SK-N-SH (cell line): ENCODE data around the gene NAA30. TPM values are rescaled to one million over a fixed set of nuclear protein-coding genes. Genes with fewer than 3 reads are reported as not detected.

ENCODE experiments used
- CTCF ChIA-PET: fragments of 300-600, 350-600 bp; formaldehyde crosslinking; extraction: SDS; loops from one replicate; lab custom pipeline; 2021; lab: Yijun Ruan, JAX
- POLR2A ChIA-PET: fragments of 350-600 bp; sonication (Branson Sonifier 250); formaldehyde crosslinking; extraction: SDS; loops from one replicate; lab custom pipeline; 2020; ENCODE audit warnings: antibody characterized with exemption, inconsistent platforms; lab: Yijun Ruan, JAX
- DNase-seq: peaks from one replicate; pipeline ENCODE4 v3.0.0; 2012
- H2AFZ ChIP-seq: fragments of 200-600 bp; sonication (generic); 2 replicates; pipeline ENCODE4 v1.8.1; 2016; ENCODE audit warnings: antibody characterized with exemption, mild to moderate bottlenecking, low read depth
- H3F3A ChIP-seq: fragments of 200-600 bp; sonication (generic); replicated peaks from 2 replicates; pipeline ENCODE3; 2016; ENCODE audit warnings: antibody characterized with exemption, mild to moderate bottlenecking; ENCODE audit not compliant: insufficient read depth
- H3K27ac ChIP-seq, 2 experiments: fragments of 200-500 bp in 1 of 2; fragments of 200-600 bp in 1 of 2; sonication (Bioruptor generic) in 1 of 2; sonication (generic), shearing (Covaris generic) in 1 of 2; 2 replicates each; pipeline versions ENCODE4 v1.5.1 to v1.6.1; 2014 to 2016; ENCODE audit warnings: low read depth in 2 of 2, inconsistent platforms in 1 of 2, low read length in 1 of 2, mild to moderate bottlenecking in 1 of 2, mixed read lengths in 1 of 2
- H3K27me3 ChIP-seq: fragments of 200-600 bp; sonication (generic), shearing (Covaris generic); 2 replicates; pipeline ENCODE4 v1.6.1; 2016; ENCODE audit warnings: mixed run types; ENCODE audit not compliant: insufficient read depth
- H3K36me3 ChIP-seq, 2 experiments: fragments of 200-500 bp in 1 of 2; fragments of 200-600 bp in 1 of 2; sonication (Bioruptor generic) in 1 of 2; sonication (generic) in 1 of 2; replicated peaks in 1 of 2; 2 replicates each; pipeline versions ENCODE3 to v1.5.1; 2014 to 2016; ENCODE audit warnings: low read length in 1 of 2, mild to moderate bottlenecking in 1 of 2; ENCODE audit not compliant: insufficient read depth in 2 of 2, control insufficient read depth in 1 of 2
- H3K4me1 ChIP-seq, 2 experiments: fragments of 200-500 bp in 1 of 2; fragments of 200-600 bp in 1 of 2; sonication (Bioruptor generic) in 1 of 2; sonication (generic), shearing (Covaris generic) in 1 of 2; 2 replicates each; pipeline versions ENCODE4 v1.5.1 to v1.6.1; 2014 to 2016; ENCODE audit warnings: low read depth in 1 of 2, low read length in 1 of 2, mixed run types in 1 of 2; ENCODE audit not compliant: insufficient read depth in 2 of 2, control insufficient read depth in 1 of 2
- H3K4me2 ChIP-seq: fragments of 200-600 bp; sonication (generic), shearing (Covaris generic); 2 replicates; pipeline ENCODE4 v1.6.1; 2017; ENCODE audit warnings: mixed run types
- H3K4me3 ChIP-seq, 2 experiments: fragments of 200-500 bp in 1 of 2; fragments of 200-600 bp in 1 of 2; sonication (Bioruptor generic) in 1 of 2; sonication (generic), shearing (Covaris generic) in 1 of 2; 2 replicates each; pipeline versions ENCODE4 v1.5.1 to v1.8.1; 2014 to 2016; ENCODE audit warnings: low read depth in 2 of 2, inconsistent platforms in 1 of 2, low read length in 1 of 2, mild to moderate bottlenecking in 1 of 2, mixed read lengths in 1 of 2, moderate library complexity in 1 of 2
- H3K79me2 ChIP-seq: fragments of 200-600 bp; sonication (generic); 2 replicates; pipeline ENCODE4 v1.8.1; 2017; ENCODE audit warnings: mild to moderate bottlenecking; ENCODE audit not compliant: insufficient read depth
- H3K9ac ChIP-seq: fragments of 200-600 bp; sonication (generic); 2 replicates; pipeline ENCODE4 v1.6.1; 2017; ENCODE audit warnings: mixed run types
- H3K9me2 ChIP-seq: fragments of 200-600 bp; sonication (generic); 2 replicates; pipeline ENCODE4 v1.6.1; 2017; ENCODE audit warnings: mixed run types
- H3K9me3 ChIP-seq: fragments of 200-600 bp; sonication (generic); 2 replicates; pipeline ENCODE4 v1.6.1; 2017; ENCODE audit warnings: mixed run types, mild to moderate bottlenecking, moderate library complexity
- H4K20me1 ChIP-seq: fragments of 200-600 bp; sonication (generic); 2 replicates; pipeline ENCODE4 v1.6.1; 2017; ENCODE audit warnings: mild to moderate bottlenecking, mixed run types; ENCODE audit not compliant: insufficient read depth
- CHD2 ChIP-seq: fragments of 150-350 bp; IDR thresholded peaks from 2 replicates; pipeline ENCODE4 v1.6.1; 2018; ENCODE audit warnings: low read length; ENCODE audit not compliant: partially characterized antibody
- ELF1 ChIP-seq: IDR thresholded peaks from 2 replicates; pipeline ENCODE4 v1.4.0; 2012
- EP300 ChIP-seq, 2 experiments: IDR thresholded peaks; 2 replicates each; pipeline versions ENCODE4 v1.4.0 to v1.6.1; 2012; ENCODE audit warnings: borderline replicate concordance in 1 of 2, low read depth in 1 of 2, low read length in 1 of 2
- EZH2phosphoT487 ChIP-seq: fragments of 200-600 bp; sonication (generic); IDR thresholded peaks from 2 replicates; pipeline ENCODE4 v1.6.1; 2017; ENCODE audit warnings: low read depth, mixed run types, mild to moderate bottlenecking, antibody characterized with exemption, moderate library complexity, borderline replicate concordance
- FOXJ3 ChIP-seq: sonication (generic); formaldehyde crosslinking; IDR thresholded peaks from 2 replicates; pipeline ENCODE4 v1.5.1; 2020; ENCODE audit warnings: mild to moderate bottlenecking, missing genetic modification reagents
- FOXM1 ChIP-seq: IDR thresholded peaks from 2 replicates; pipeline ENCODE4 v1.4.0; 2012; ENCODE audit warnings: low read depth, mild to moderate bottlenecking
- GABPA ChIP-seq: IDR thresholded peaks from 2 replicates; pipeline ENCODE4 v1.4.0; 2012; ENCODE audit warnings: low read depth, mild to moderate bottlenecking
- GATA2 ChIP-seq: sonication (generic); formaldehyde crosslinking; IDR thresholded peaks from 2 replicates; pipeline ENCODE4 v1.5.0; 2020; ENCODE audit warnings: mild to moderate bottlenecking, missing genetic modification reagents
- JUND ChIP-seq: IDR thresholded peaks from 2 replicates; pipeline ENCODE4 v1.4.0; 2012
- MEF2A ChIP-seq: IDR thresholded peaks from 2 replicates; pipeline ENCODE4 v1.4.0; 2012; ENCODE audit warnings: low read depth, borderline replicate concordance
- NFIC ChIP-seq: IDR thresholded peaks from 2 replicates; pipeline ENCODE4 v1.4.0; 2012; ENCODE audit warnings: borderline replicate concordance
- RAD21 ChIP-seq: IDR thresholded peaks from 2 replicates; pipeline ENCODE4 v1.6.1; 2012; ENCODE audit warnings: mild to moderate bottlenecking, low read length
- RFX5 ChIP-seq: IDR thresholded peaks from 2 replicates; pipeline ENCODE4 v1.6.1; 2012; ENCODE audit warnings: mild to moderate bottlenecking, improper control_type of control experiment, low read length
- RXRA ChIP-seq: IDR thresholded peaks from 2 replicates; pipeline ENCODE4 v1.4.0; 2012; ENCODE audit warnings: low read depth, mild to moderate bottlenecking, borderline replicate concordance
- SMC3 ChIP-seq: IDR thresholded peaks from 2 replicates; pipeline ENCODE4 v1.6.1; 2012; ENCODE audit warnings: low read depth, low read length, improper control_type of control experiment
- TCF12 ChIP-seq: IDR thresholded peaks from 2 replicates; pipeline ENCODE4 v1.4.0; 2012
- TEAD4 ChIP-seq: IDR thresholded peaks from 2 replicates; pipeline ENCODE4 v1.4.0; 2012; ENCODE audit warnings: mild to moderate bottlenecking, borderline replicate concordance; ENCODE audit not compliant: insufficient read depth
- YY1 ChIP-seq: IDR thresholded peaks from 2 replicates; pipeline ENCODE4 v1.4.0; 2012; ENCODE audit warnings: low read depth, mild to moderate bottlenecking
- WGBS: methylation state at CpG from one replicate; pipeline ENCODE4 v1.1.6; 2017; ENCODE audit warnings: low lambda C conversion rate; 5-methylcytosine and 5-hydroxymethylcytosine counted together
- polyA plus RNA-seq, 3 experiments: library from polyadenylated mRNA; depleted of rRNA; stranded (reverse); fragments of >200 nt; gene quantifications; 2 replicates each; pipeline ENCODE4 v1.2.3, GENCODE V29; 2012
- TF ChIP-seq, protein P1 (sequence below): fragments of 150-350 bp; IDR thresholded peaks from 2 replicates; pipeline ENCODE4 v1.6.1; 2017; ENCODE audit warnings: antibody characterized with exemption, low read length, low read depth, borderline replicate concordance
- TF ChIP-seq, protein P2 (sequence below): IDR thresholded peaks from 2 replicates; pipeline ENCODE4 v1.4.0; 2012; ENCODE audit warnings: low read depth, borderline replicate concordance

The NAA30 gene
- polyA plus RNA-seq, 1 of the 3 experiments (the other 2 are of a cell fraction), result 3.0 TPM

DNA sequence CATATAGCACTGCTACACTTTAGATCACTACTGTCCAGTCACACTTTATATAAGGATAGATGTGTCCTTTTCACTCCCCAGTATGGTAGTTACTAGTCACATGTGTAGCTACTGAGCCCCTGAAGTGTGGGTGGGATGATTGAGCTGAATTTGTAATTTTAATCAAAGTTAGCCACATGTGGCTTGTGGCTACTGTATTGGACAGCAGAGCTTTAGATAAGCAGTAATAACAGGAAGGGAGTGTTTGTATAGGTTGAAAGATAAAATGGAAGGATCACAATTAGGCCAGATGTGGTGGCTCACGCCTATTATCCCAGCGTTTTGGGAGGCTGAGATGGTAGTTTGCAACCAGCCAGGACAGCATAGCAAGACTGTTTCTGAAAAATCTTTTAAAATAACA is 23.5 kb downstream of the NAA30 start:
- no peaks in the 10 kb centered on the region for H3K27me3 ChIP-seq
- DNase-seq, result no peak
- CTCF ChIA-PET, result no interaction called here
- no peaks in the 10 kb centered on the region for H3K9me3 ChIP-seq
- peaks cover 31 to 35% of the 10 kb centered on the region in 2 experiments for H3K36me3 ChIP-seq
- TF ChIP-seq TCF12 (no peak), FOXJ3 (no peak), TEAD4 (no peak), SMC3 (no peak), GATA2 (no peak), JUND (no peak), RAD21 (no peak), RXRA (no peak), EP300 (IDR thresholded peaks at IDR 0.05; ENCODE audit: borderline replicate concordance in 1 of 2, low read depth in 1 of 2, low read length in 1 of 2) (no peak), CHD2 (no peak), RFX5 (no peak), EZH2phosphoT487 (no peak)
- TF ChIP-seq, protein P1, sequence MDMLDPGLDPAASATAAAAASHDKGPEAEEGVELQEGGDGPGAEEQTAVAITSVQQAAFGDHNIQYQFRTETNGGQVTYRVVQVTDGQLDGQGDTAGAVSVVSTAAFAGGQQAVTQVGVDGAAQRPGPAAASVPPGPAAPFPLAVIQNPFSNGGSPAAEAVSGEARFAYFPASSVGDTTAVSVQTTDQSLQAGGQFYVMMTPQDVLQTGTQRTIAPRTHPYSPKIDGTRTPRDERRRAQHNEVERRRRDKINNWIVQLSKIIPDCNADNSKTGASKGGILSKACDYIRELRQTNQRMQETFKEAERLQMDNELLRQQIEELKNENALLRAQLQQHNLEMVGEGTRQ, result no peak
- TF ChIP-seq, protein P2, sequence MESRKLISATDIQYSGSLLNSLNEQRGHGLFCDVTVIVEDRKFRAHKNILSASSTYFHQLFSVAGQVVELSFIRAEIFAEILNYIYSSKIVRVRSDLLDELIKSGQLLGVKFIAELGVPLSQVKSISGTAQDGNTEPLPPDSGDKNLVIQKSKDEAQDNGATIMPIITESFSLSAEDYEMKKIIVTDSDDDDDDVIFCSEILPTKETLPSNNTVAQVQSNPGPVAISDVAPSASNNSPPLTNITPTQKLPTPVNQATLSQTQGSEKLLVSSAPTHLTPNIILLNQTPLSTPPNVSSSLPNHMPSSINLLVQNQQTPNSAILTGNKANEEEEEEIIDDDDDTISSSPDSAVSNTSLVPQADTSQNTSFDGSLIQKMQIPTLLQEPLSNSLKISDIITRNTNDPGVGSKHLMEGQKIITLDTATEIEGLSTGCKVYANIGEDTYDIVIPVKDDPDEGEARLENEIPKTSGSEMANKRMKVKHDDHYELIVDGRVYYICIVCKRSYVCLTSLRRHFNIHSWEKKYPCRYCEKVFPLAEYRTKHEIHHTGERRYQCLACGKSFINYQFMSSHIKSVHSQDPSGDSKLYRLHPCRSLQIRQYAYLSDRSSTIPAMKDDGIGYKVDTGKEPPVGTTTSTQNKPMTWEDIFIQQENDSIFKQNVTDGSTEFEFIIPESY, result no peak
- TF ChIP-seq, all 33 proteins: peak for 0
- no peaks in the 10 kb centered on the region for H3K79me2 ChIP-seq
- H3K4me2 ChIP-seq, result no peak overlapping the region
- H3K27ac ChIP-seq, result no peak overlapping the region
- no peak overlapping the region for H2AFZ ChIP-seq
- no peaks in the 10 kb centered on the region for H3F3A ChIP-seq
- H4K20me1 ChIP-seq, result no peaks in the 10 kb centered on the region
- no peaks in the 10 kb centered on the region for H3K4me1 ChIP-seq
- H3K9ac ChIP-seq, result no peak overlapping the region
- no peaks in the 10 kb centered on the region for H3K9me2 ChIP-seq
- no peak overlapping the region for H3K4me3 ChIP-seq
- 86% methylated on average over 2 of the region's 2 CpGs for WGBS
- POLR2A ChIA-PET, result no interaction called here

DNA sequence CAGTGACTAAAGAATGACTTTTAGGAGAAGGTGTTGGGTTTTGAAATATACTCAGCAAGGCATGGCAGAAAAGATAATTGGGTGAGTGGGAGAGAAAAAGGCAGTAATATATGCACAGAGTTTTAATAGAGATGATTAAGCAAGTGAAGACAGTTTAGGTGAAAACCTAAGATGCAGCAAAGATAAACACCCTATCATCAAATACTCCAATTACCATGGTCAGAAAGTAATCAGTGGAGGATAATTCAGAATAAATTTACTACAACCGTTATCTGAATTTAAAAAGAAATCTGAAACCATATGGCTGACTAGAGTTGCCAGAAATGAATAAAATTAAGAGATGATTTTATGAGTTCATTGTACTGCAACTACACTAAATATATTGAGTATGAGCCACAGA is 26.8 kb downstream of the NAA30 start:
- WGBS, result 90% methylated on average over 1 of the region's 1 CpG
- DNase-seq, result no peak

More for the DNA sequence above, 26.8 kb downstream of the NAA30 start:
- H3K27ac ChIP-seq, result no peak overlapping the region
- no peaks in the 10 kb centered on the region for H3K9me2 ChIP-seq
- H3F3A ChIP-seq, result no peaks in the 10 kb centered on the region
- H3K9me3 ChIP-seq, result no peaks in the 10 kb centered on the region
- no peak overlapping the region for H3K4me2 ChIP-seq
- no peaks in the 10 kb centered on the region for H3K27me3 ChIP-seq
- CTCF ChIA-PET, result no interaction called here
- H2AFZ ChIP-seq, result no peak overlapping the region
- POLR2A ChIA-PET, result no interaction called here
- TF ChIP-seq RXRA (no peak), SMC3 (no peak), MEF2A (no peak), EZH2phosphoT487 (no peak), EP300 (IDR thresholded peaks at IDR 0.05; ENCODE audit: borderline replicate concordance in 1 of 2, low read depth in 1 of 2, low read length in 1 of 2) (no peak), ELF1 (no peak), YY1 (no peak), GABPA (no peak), FOXM1 (no peak), NFIC (no peak)
- no peak overlapping the region for H3K9ac ChIP-seq
- H3K36me3 ChIP-seq, result peaks cover 4 to 5% of the 10 kb centered on the region in 2 experiments
- no peaks in the 10 kb centered on the region for H4K20me1 ChIP-seq
- H3K79me2 ChIP-seq, result no peaks in the 10 kb centered on the region
- H3K4me1 ChIP-seq, result no peaks in the 10 kb centered on the region
- no peak overlapping the region for H3K4me3 ChIP-seq
